ENCODE measurements around the gene ZC3H7B. TPM values are rescaled to one million over a fixed set of nuclear protein-coding genes. Genes with fewer than 3 reads are reported as not detected.

The ZC3H7B gene
- total RNA-seq, 1 experiment from 2014 or later = 62.7 TPM

DNA sequence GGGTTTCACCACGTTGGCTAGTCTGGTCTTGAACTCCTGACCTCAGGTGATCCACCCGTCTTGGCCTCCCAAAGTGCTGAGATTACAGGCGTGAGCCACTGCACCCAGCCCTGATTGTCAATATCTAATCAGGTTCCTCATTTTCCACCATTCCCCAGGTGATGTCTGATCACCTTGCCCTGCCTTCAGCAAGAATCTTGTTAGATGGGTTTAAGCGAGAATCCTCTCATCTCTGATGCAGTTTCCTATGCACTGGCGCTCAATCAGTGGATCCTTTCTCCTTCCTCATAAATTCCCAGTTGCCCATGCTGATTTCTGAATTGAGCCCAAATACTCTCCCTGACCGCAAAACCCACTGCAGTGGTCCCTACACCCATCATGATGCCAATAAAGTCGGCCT is 664 bp upstream of the ZC3H7B start:
- H3K4me3 ChIP-seq = peak overlapping the region; percentile 99; the same call in 1 of the 2 replicates
- H3K4me2 ChIP-seq = peak overlapping the region; percentile 74
- H3K79me2 ChIP-seq (ENCODE audit: low read depth) = peaks cover 42% of the 10 kb centered on the region
- peaks cover 22% of the 10 kb centered on the region; the same call in 1 of the 2 replicates for H3F3A ChIP-seq (ENCODE audit: insufficient read depth, low read depth)
- H2AFZ ChIP-seq = peak overlapping the region; percentile 94; the same call in 1 of the 2 replicates
- H3K9me2 ChIP-seq (ENCODE audit: insufficient read depth) = no peaks in the 10 kb centered on the region
- H3K4me1 ChIP-seq (replicated peaks; ENCODE audit: insufficient read depth) = peaks cover 32% of the 10 kb centered on the region
- H3K27me3 ChIP-seq (ENCODE audit: insufficient read depth, low read depth) = no peaks in the 10 kb centered on the region
- intact Hi-C loops (cut with micrococcal nuclease; ENCODE audit: unreplicated experiment) = loop anchor here (1.0 to 5.0 kb wide), 2 partner anchors 14 to 82 kb away; partner anchors contain the start of genes RANGAP1 and TEF
- peaks cover 5% of the 10 kb centered on the region for H4K20me1 ChIP-seq (ENCODE audit: insufficient read depth)
- BruUV-seq (replicated peaks) = no TSS peak
- TF ChIP-seq, protein P1, sequence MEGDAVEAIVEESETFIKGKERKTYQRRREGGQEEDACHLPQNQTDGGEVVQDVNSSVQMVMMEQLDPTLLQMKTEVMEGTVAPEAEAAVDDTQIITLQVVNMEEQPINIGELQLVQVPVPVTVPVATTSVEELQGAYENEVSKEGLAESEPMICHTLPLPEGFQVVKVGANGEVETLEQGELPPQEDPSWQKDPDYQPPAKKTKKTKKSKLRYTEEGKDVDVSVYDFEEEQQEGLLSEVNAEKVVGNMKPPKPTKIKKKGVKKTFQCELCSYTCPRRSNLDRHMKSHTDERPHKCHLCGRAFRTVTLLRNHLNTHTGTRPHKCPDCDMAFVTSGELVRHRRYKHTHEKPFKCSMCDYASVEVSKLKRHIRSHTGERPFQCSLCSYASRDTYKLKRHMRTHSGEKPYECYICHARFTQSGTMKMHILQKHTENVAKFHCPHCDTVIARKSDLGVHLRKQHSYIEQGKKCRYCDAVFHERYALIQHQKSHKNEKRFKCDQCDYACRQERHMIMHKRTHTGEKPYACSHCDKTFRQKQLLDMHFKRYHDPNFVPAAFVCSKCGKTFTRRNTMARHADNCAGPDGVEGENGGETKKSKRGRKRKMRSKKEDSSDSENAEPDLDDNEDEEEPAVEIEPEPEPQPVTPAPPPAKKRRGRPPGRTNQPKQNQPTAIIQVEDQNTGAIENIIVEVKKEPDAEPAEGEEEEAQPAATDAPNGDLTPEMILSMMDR (conservative IDR thresholded peaks at IDR 0.05) = no peak
- no peak for TF ChIP-seq EZH2 (IDR thresholded peaks at IDR 0.05; ENCODE audit: low read depth)
- H3K27ac ChIP-seq = 0 out of 2 replicates have a peak overlapping the region, but pooled peaks have one; percentile 1
- DNase-seq = peak in 1 of 2 experiments; percentile 66
- H3K36me3 ChIP-seq (ENCODE audit: low read depth) = 0 out of 2 replicates have a peak, but pooled peaks cover 8% of the 10 kb centered on the region
- POLR2A ChIA-PET (ENCODE audit: unreplicated experiment) = interaction anchor here (1.0 kb wide), 2 partner anchors 15 to 81 kb away, joined by 4 to 7 read pairs; partner anchors contain the start of genes RANGAP1 and TEF
- CTCF ChIA-PET = no interaction called here
- H3K9me3 ChIP-seq (ENCODE audit: insufficient read depth, low read depth) = no peaks in the 10 kb centered on the region

DNA sequence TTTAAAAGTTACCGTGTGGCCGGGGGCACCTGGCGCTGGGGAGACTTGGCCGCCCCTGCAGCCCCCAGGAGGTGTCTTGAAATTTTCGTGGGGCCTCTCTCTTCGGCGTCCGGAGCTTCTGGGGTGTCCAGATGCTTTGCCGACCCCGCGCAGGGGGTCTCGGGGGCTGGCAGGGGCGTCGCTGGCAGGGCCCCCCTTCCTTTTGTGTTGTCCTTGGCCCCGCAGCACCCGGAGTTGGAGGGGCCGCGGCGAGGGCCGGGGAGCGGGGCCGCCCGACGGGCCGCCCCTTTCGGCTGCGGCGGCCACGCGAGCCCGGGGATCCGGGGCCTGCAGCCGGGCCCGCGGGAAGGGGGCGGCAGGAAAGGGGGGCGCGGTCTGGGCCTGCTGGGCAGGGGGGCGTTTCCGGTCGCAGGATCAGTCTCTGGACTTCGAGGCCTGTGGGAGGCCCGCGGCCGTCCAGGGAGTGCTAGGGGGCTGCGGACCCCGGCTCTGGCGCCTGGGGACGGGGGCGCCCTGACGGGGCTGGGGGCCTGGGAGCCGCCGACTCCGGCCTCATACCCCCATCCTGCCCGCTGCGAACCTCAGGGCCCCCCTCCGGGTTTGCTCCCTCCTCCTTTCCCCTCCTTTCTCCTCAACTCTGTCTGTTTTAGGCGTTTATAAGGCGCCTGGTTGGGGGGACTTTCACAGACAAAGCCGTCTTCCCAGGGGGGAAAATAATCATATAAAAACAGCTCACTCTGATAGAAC is 869 bp downstream of the ZC3H7B start:
- POLR2A ChIA-PET (ENCODE audit: unreplicated experiment) = interaction anchor here (0.5 to 0.7 kb wide), 2 partner anchors 30 to 65 kb away, joined by 4 to 7 read pairs; no protein-coding TSS in a partner anchor
- Histone ChIP-seq H3K4me3 (peak overlapping the region; percentile 99), H3K27me3 (ENCODE audit: insufficient read depth, low read depth) (no peaks in the 10 kb centered on the region), H3K36me3 (ENCODE audit: low read depth) (peaks cover 10% of the 10 kb centered on the region; the same call in 1 of the 2 replicates), H3K9me2 (ENCODE audit: insufficient read depth) (no peaks in the 10 kb centered on the region), H4K20me1 (ENCODE audit: insufficient read depth) (peaks cover 15% of the 10 kb centered on the region), H3K4me1 (replicated peaks; ENCODE audit: insufficient read depth) (peaks cover 37% of the 10 kb centered on the region), H3K4me2 (peak overlapping the region; percentile 74), H3K9me3 (ENCODE audit: insufficient read depth, low read depth) (no peaks in the 10 kb centered on the region), H2AFZ (peak overlapping the region; percentile 94), H3F3A (ENCODE audit: insufficient read depth, low read depth) (peaks cover 18% of the 10 kb centered on the region; the same call in 1 of the 2 replicates), H3K79me2 (ENCODE audit: low read depth) (peaks cover 56% of the 10 kb centered on the region), H3K27ac (peak overlapping the region; percentile 1; the same call in 1 of the 2 replicates)
- BruUV-seq (replicated peaks) = no TSS peak
- TF ChIP-seq EZH2 (IDR thresholded peaks at IDR 0.05; ENCODE audit: low read depth) = no peak
- TF ChIP-seq, protein P1 (conservative IDR thresholded peaks at IDR 0.05) = no peak
- CTCF ChIA-PET = no interaction called here
- intact Hi-C loops (cut with micrococcal nuclease; ENCODE audit: unreplicated experiment) = loop anchor here (5.0 kb wide), 1 partner anchor 80 kb away; the partner anchor contains the start of gene TEF
- DNase-seq = no peak

DNA sequence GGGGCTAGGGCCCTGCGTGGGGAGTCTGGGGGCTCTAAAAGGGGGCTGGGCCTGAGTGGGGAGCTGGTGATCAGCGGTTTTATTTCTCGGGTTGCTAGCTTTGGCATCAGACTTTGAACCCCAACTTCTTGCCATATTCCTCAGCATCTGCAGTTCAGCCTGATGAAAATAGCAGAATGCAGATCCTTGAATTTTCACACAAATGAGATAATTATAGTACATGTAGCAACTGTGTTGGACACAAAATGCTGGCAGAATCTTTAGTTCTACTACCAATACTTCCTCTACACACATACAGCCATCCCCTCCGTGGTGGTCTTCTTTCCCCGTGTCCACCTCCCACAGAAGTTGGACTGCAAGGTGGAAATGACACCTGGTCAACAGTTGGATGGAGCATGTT is 1.5 kb downstream of the ZC3H7B start:
- peaks cover 62% of the 10 kb centered on the region for H3K79me2 ChIP-seq (ENCODE audit: low read depth)
- BruUV-seq (replicated peaks) = no TSS peak
- peak overlapping the region; percentile 94; the same call in 1 of the 2 replicates for H2AFZ ChIP-seq
- H4K20me1 ChIP-seq (ENCODE audit: insufficient read depth) = peaks cover 20% of the 10 kb centered on the region
- peaks cover 37% of the 10 kb centered on the region for H3K4me1 ChIP-seq (replicated peaks; ENCODE audit: insufficient read depth)
- peak overlapping the region; percentile 1; the same call in 1 of the 2 replicates for H3K27ac ChIP-seq
- H3K4me3 ChIP-seq = peak overlapping the region; percentile 99
- intact Hi-C loops (cut with micrococcal nuclease; ENCODE audit: unreplicated experiment) = loop anchor here (5.0 kb wide), 1 partner anchor 79 kb away; the partner anchor contains the start of gene TEF
- ChIA-PET POLR2A (ENCODE audit: unreplicated experiment) (interaction anchor here (0.7 kb wide), 1 partner anchor 31 kb away, joined by 7 read pairs; no protein-coding TSS in a partner anchor), CTCF (no interaction called here)
- no peaks in the 10 kb centered on the region for H3K9me3 ChIP-seq (ENCODE audit: insufficient read depth, low read depth)
- H3K27me3 ChIP-seq (ENCODE audit: insufficient read depth, low read depth) = no peaks in the 10 kb centered on the region
- peak overlapping the region; percentile 74 for H3K4me2 ChIP-seq
- no peak for DNase-seq
- H3F3A ChIP-seq (ENCODE audit: insufficient read depth, low read depth) = peaks cover 18% of the 10 kb centered on the region; the same call in 1 of the 2 replicates
- TF ChIP-seq, protein P1 (conservative IDR thresholded peaks at IDR 0.05) = no peak
- TF ChIP-seq EZH2 (IDR thresholded peaks at IDR 0.05; ENCODE audit: low read depth) = no peak
- peaks cover 16% of the 10 kb centered on the region for H3K36me3 ChIP-seq (ENCODE audit: low read depth)
- H3K9me2 ChIP-seq (ENCODE audit: insufficient read depth) = no peaks in the 10 kb centered on the region

Data from PC-9 (cell line).